HG02852 (cell line): ENCODE measurements around the gene SLC27A1.
"Not testable (repeated sequence)": the region's sequence is repeated elsewhere in the genome, so short reads cannot be mapped to it uniquely, and the experiment has no call there.

Experiments used
- ATAC-seq: cut with Tn5 transposase; IDR thresholded peaks from one replicate; pipeline ENCODE4 v1.9.1; 2021; ENCODE audit warnings: mild to moderate bottlenecking, moderate library complexity; ENCODE audit not compliant: unreplicated experiment

Gene SLC27A1

GRCh38 chr19:17486545-17487240 is 16.4 kb downstream of the SLC27A1 start:
- ATAC-seq, result no peak

GRCh38 chr19:17487284-17488121 is 17.2 kb downstream of the SLC27A1 start:
- ATAC-seq, result no peak

GRCh38 chr19:17488593-17489391 is 18.5 kb downstream of the SLC27A1 start:
- no peak for ATAC-seq

GRCh38 chr19:17489392-17490030 is 19.2 kb downstream of the SLC27A1 start:
- ATAC-seq, result no peak

- no peak for ATAC-seq
Observed at GRCh38 chr19:17490411-17490810, 20.1 kb downstream of the SLC27A1 start.

GRCh38 chr19:17491287-17491686 is 21.0 kb downstream of the SLC27A1 start:
- no peak for ATAC-seq

- ATAC-seq, result no peak
Observed at GRCh38 chr19:17495639-17496296, 25.4 kb downstream of the SLC27A1 start.

GRCh38 chr19:17496337-17496997 is 26.1 kb downstream of the SLC27A1 start:
- ATAC-seq, result no peak

GRCh38 chr19:17497149-17497798 is 26.9 kb downstream of the SLC27A1 start:
- ATAC-seq, result no peak

GRCh38 chr19:17499025-17499424 is 28.7 kb downstream of the SLC27A1 start:
- not testable (repeated sequence) for ATAC-seq

- no peak for ATAC-seq
Observed at GRCh38 chr19:17499648-17500446, 29.5 kb downstream of the SLC27A1 start.

- ATAC-seq, result no peak
Observed at GRCh38 chr19:17500447-17501198, 30.3 kb downstream of the SLC27A1 start.

- no peak for ATAC-seq
Observed at GRCh38 chr19:17503240-17503639, 32.9 kb downstream of the SLC27A1 start.

- no peak for ATAC-seq
Observed at GRCh38 chr19:17504030-17504429, 33.7 kb downstream of the SLC27A1 start.

- ATAC-seq, result no peak
Observed at GRCh38 chr19:17504456-17504855, 34.1 kb downstream of the SLC27A1 start.

- no peak for ATAC-seq
Observed at GRCh38 chr19:17505223-17505622, 34.9 kb downstream of the SLC27A1 start.

GRCh38 chr19:17506745-17507144 is 36.4 kb downstream of the SLC27A1 start:
- ATAC-seq, result no peak

GRCh38 chr19:17508558-17508933 is 38.2 kb downstream of the SLC27A1 start:
- ATAC-seq, result not testable (repeated sequence)
